K562 (cell line): ENCODE data around the gene SYF2. TPM values are rescaled to one million over a fixed set of nuclear protein-coding genes. Genes with fewer than 3 reads are reported as not detected.

Experiments
- ARHGAP35 ChIP-seq: fragments of 450-650 bp; IDR thresholded peaks from 2 replicates; pipeline ENCODE4 v1.6.1; 2018; ENCODE audit not compliant: partially characterized antibody
- ATF2 ChIP-seq: sonication (generic); formaldehyde crosslinking; IDR thresholded peaks from 2 replicates; pipeline ENCODE4 v1.8.1; 2022; ENCODE audit warnings: missing genetic modification reagents
- ATF3 ChIP-seq, 2 experiments: fragments of 450-650 bp in 1 of 2; sonication (generic) in 1 of 2; formaldehyde crosslinking in 1 of 2; IDR thresholded peaks in 1 of 2; conservative IDR thresholded peaks in 1 of 2; 2 replicates each; pipeline versions ENCODE4 v1.6.1 to v1.8.1; 2016 to 2023; ENCODE audit warnings: mild to moderate bottlenecking in 2 of 2, moderate library complexity in 2 of 2, inconsistent platforms in 1 of 2, missing genetic modification reagents in 1 of 2
- CBX3 ChIP-seq, 2 experiments: IDR thresholded peaks; 1 replicate in 1 of 2; 2 replicates in 1 of 2; pipeline ENCODE4 v1.6.1; 2012; ENCODE audit warnings: inconsistent platforms in 2 of 2, low read length in 2 of 2, borderline replicate concordance in 1 of 2, control low read depth in 1 of 2
- FOS ChIP-seq: IDR thresholded peaks from 3 replicates; pipeline ENCODE4 v1.6.1; 2011; ENCODE audit not compliant: insufficient read length; ENCODE audit errors: extremely low read depth
- FOXM1 ChIP-seq, 2 experiments: fragments of 450-650 bp in 1 of 2; sonication (generic) in 1 of 2; formaldehyde crosslinking in 1 of 2; IDR thresholded peaks; 2 replicates each; pipeline versions ENCODE4 v1.6.1 to v1.9.0; 2017 to 2022; ENCODE audit warnings: low read depth in 2 of 2, mild to moderate bottlenecking in 2 of 2, missing genetic modification reagents in 1 of 2, moderate library complexity in 1 of 2
- HES1 ChIP-seq: fragments of 450-650 bp; IDR thresholded peaks from 2 replicates; pipeline ENCODE4 v1.6.1; 2016; ENCODE audit warnings: low read depth, mild to moderate bottlenecking, moderate library complexity
- LCOR ChIP-seq: sonication (generic); formaldehyde crosslinking; IDR thresholded peaks from 2 replicates; pipeline ENCODE4 v1.8.0; 2022; ENCODE audit warnings: mild to moderate bottlenecking, missing genetic modification reagents
- NR3C1 ChIP-seq: sonication (generic); formaldehyde crosslinking; IDR thresholded peaks from 2 replicates; pipeline ENCODE4 v1.8.1; 2022; ENCODE audit warnings: missing genetic modification reagents
- RB1 ChIP-seq: fragments of 450-650 bp; IDR thresholded peaks from 2 replicates; pipeline ENCODE4 v1.6.1; 2017; ENCODE audit warnings: low read depth, mild to moderate bottlenecking
- SPI1 ChIP-seq: IDR thresholded peaks from 2 replicates; pipeline ENCODE4 v1.6.1; 2011; ENCODE audit warnings: low read depth, low read length, control low read depth, borderline replicate concordance
- TAF7 ChIP-seq: fragments of 450-650 bp; IDR thresholded peaks from 2 replicates; pipeline ENCODE4 v1.6.1; 2016; ENCODE audit warnings: missing genetic modification characterization, missing compliant biosample characterization
- TBL1XR1 ChIP-seq, 2 experiments: IDR thresholded peaks; 2 replicates each; pipeline ENCODE4 v1.6.1; 2012; ENCODE audit warnings: improper control_type of control experiment in 2 of 2, low read length in 2 of 2, mild to moderate bottlenecking in 1 of 2
- ZBTB9 ChIP-seq: fragments of 450-650 bp; formaldehyde crosslinking; IDR thresholded peaks from 2 replicates; pipeline ENCODE4 v1.4.0; 2020; ENCODE audit warnings: mild to moderate bottlenecking, moderate library complexity
- ZFP1 ChIP-seq: fragments of 450-650 bp; formaldehyde crosslinking; IDR thresholded peaks from 2 replicates; pipeline ENCODE4 v1.4.0; 2020; ENCODE audit warnings: mild to moderate bottlenecking, mixed read lengths
- polyA plus RNA-seq, 8 experiments: library from polyadenylated mRNA; depleted of rRNA in 4 of 8; stranded (reverse) in 5 of 8; unstranded in 3 of 8; fragments of >200 nt; fragmentation: Nextera tagmentation in 2 of 8; fragmentation: Illumina TruSeq in 1 of 8; extraction: Ambion mirVana in 2 of 8; extraction: Trizol in 1 of 8; gene quantifications; 2 replicates each; pipeline versions ENCODE4 v1.2.1 to v1.2.3, GENCODE V29; 2011 to 2014; ENCODE audit warnings: inconsistent platforms in 1 of 8, missing spikeins in 1 of 8
- total RNA-seq, 7 experiments: library from RNA; depleted of rRNA in 6 of 7; stranded (reverse); fragments of >200 nt in 6 of 7; fragmentation: Illumina TruSeq in 2 of 7; extraction: Trizol in 2 of 7; gene quantifications; 2 replicates each; pipeline versions ENCODE4 v1.2.1 to v1.2.3, GENCODE V29; 2011 to 2021; ENCODE audit warnings: low replicate concordance in 1 of 7

The SYF2 gene
- total and polyA plus RNA-seq, 9 of the 15 experiments (the other 6 are each of a cell fraction or from before 2014, with no cell fraction given): 20.9 to 69.0 (median 43.2) TPM

- TF ChIP-seq ATF3 (IDR thresholded peaks at IDR 0.05) (no peak), ATF3 (CRISPR knock-in tag; conservative IDR thresholded peaks at IDR 0.05) (no peak), LCOR (CRISPR knock-in tag) (no peak), FOXM1 (IDR thresholded peaks at IDR 0.05; ENCODE audit: low read depth) (no peak), FOXM1 (CRISPR knock-in tag; IDR thresholded peaks at IDR 0.05; ENCODE audit: low read depth) (no peak), NR3C1 (no peak), ATF2 (CRISPR knock-in tag) (no peak), FOS (no peak), TBL1XR1 (IDR thresholded peaks at IDR 0.05; ENCODE audit: low read length in 2 of 2) (no peak), ZBTB9 (CRISPR knock-in tag) (peak; percentile 67; the same call in 1 of the 2 replicates), HES1 (no peak), ZFP1 (CRISPR knock-in tag) (no peak), SPI1 (no peak), TAF7 (0 out of 2 replicates have a peak, but pooled peaks have one; percentile 12), CBX3 (IDR thresholded peaks at IDR 0.05; ENCODE audit: borderline replicate concordance in 1 of 2, low read length in 2 of 2) (no peak), RB1 (0 out of 2 replicates have a peak, but pooled peaks have one; percentile 11), ARHGAP35 (no peak)
Measured at GRCh38 chr1:25247829-25248754, 15.8 kb upstream of the SYF2 start (continued).
